GM20000 (cell line): ENCODE data around the gene PDE11A.

Source experiments
- DNase-seq: peaks from one replicate; pipeline ENCODE4 v3.0.0; 2012; ENCODE audit warnings: low spot score
- CTCF ChIP-seq: IDR thresholded peaks from 2 replicates; pipeline ENCODE4 v1.5.1; 2012; ENCODE audit warnings: mild to moderate bottlenecking, control low read depth; ENCODE audit errors: extremely low read depth, missing control alignments

Gene PDE11A

GRCh38 chr2:177816766-177817165 is 255.8 kb downstream of the PDE11A start:
- no peak for DNase-seq
- no peak for TF ChIP-seq CTCF

GRCh38 chr2:177812713-177813396 is 259.7 kb downstream of the PDE11A start:
- DNase-seq = no peak
- TF ChIP-seq CTCF = no peak

GRCh38 chr2:177810906-177811305 is 261.7 kb downstream of the PDE11A start:
- no peak for DNase-seq
- TF ChIP-seq CTCF = no peak

GRCh38 chr2:177808984-177809809 is 263.4 kb downstream of the PDE11A start:
- no peak for TF ChIP-seq CTCF
- no peak for DNase-seq

- DNase-seq = no peak
- no peak for TF ChIP-seq CTCF
These were observed 266.6 kb downstream of the PDE11A start for GRCh38 chr2:177806025-177806424.

GRCh38 chr2:177799531-177799930 is 273.0 kb downstream of the PDE11A start:
- no peak for DNase-seq
- TF ChIP-seq CTCF = no peak

- no peak for DNase-seq
- TF ChIP-seq CTCF = no peak
These were observed 274.8 kb downstream of the PDE11A start for GRCh38 chr2:177797808-177798207.
